WI38 (cell line): ENCODE data around the gene NAALADL1.
A peak's percentile ranks its signal among the peaks of the same experiment; 100 is the strongest.

Experiments used
- H3K4me3 ChIP-seq: 2 replicates; pipeline ENCODE4 v1.5.1; 2011; ENCODE audit warnings: low read depth, mild to moderate bottlenecking, control low read depth, low read length
- TF ChIP-seq, protein P1 (sequence below): IDR thresholded peaks from 2 replicates; pipeline ENCODE4 v1.5.1; 2012; ENCODE audit warnings: low read depth, mild to moderate bottlenecking, control low read depth, low read length

NAALADL1 gene

DNA sequence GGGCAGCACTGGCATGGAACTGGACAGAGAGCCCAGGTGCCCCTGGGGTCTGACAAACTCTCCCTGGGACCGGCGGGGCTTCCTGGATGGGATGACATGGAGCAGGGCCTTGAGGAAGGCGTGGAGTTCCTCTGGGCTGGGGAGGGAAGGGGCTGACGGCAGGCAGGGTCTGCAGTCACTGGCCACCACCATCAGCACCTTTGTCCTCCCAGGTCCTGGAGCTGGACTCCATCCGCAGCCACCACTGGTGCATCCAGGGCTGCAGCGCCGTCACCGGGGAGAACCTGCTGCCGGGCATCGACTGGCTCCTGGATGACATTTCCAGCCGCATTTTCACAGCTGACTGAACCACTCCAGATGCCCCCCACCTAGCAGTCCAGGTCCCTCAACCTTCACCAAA, 36.8 kb downstream of the NAALADL1 start:
- TF ChIP-seq, protein P1, sequence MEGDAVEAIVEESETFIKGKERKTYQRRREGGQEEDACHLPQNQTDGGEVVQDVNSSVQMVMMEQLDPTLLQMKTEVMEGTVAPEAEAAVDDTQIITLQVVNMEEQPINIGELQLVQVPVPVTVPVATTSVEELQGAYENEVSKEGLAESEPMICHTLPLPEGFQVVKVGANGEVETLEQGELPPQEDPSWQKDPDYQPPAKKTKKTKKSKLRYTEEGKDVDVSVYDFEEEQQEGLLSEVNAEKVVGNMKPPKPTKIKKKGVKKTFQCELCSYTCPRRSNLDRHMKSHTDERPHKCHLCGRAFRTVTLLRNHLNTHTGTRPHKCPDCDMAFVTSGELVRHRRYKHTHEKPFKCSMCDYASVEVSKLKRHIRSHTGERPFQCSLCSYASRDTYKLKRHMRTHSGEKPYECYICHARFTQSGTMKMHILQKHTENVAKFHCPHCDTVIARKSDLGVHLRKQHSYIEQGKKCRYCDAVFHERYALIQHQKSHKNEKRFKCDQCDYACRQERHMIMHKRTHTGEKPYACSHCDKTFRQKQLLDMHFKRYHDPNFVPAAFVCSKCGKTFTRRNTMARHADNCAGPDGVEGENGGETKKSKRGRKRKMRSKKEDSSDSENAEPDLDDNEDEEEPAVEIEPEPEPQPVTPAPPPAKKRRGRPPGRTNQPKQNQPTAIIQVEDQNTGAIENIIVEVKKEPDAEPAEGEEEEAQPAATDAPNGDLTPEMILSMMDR: no peak

DNA sequence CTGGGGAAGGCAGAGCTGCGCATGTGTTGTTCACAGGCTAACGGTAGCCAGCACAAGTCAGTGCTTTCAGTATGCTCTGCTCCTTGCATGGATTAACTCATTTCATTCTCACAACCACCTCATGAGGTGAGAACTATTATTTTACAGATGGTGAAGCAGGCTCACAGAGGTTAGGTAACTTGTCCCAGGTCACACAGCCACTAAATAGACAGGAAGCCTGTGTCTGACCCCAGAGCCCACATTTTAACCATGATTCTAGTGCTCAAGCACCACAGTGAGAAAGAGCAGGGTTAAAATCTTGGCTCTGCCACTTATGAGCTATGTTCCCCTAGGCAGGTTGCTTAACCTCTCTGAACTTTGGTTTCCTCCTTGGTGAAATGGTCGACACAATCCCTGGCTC, 37.4 kb downstream of the NAALADL1 start:
- H3K4me3 ChIP-seq: no peak overlapping the region
- TF ChIP-seq, protein P1: no peak

More for the DNA sequence above, 36.8 kb downstream of the NAALADL1 start:
- no peak overlapping the region for H3K4me3 ChIP-seq

DNA sequence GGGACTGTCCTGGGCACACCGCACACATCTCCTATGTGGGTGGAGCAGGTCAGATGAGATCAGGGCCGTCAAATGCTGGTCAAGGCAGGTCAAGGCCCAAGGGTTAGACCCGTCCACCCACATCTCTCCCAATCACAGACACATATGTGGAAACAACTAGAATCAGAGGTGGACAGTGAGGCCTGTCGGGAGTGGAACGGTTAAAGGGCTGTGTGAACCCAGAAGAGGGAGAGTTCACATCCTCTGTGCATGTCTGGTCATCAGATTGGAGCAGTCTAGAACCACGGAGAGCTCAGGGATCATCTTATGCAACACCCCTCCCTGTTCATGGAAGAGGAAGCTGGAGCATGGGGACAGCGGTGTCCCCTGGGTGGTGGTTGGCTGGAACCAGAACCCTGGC, 38.5 kb downstream of the NAALADL1 start:
- H3K4me3 ChIP-seq: no peak overlapping the region
- TF ChIP-seq, protein P1: no peak

DNA sequence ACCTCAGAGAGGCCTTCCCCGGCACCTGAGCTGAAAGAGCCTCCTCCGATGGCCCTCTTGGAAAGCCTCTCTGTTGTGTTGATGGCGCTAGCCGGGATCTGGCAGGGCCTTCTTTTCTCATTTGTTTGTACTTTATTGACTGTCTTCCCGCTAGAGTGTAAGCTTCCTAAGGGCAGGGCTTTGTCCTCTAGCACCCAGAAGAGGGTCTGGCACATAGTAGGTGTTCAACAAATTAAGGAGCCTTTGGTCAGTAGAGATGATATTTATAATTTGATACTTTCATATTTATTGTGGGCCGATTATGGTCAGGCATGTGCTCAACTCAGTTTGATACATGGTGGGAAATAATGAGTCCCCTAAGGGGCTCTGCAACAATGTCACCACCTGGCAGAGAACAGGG, 40.4 kb downstream of the NAALADL1 start:
- H3K4me3 ChIP-seq: no peak overlapping the region
- TF ChIP-seq, protein P1: no peak

DNA sequence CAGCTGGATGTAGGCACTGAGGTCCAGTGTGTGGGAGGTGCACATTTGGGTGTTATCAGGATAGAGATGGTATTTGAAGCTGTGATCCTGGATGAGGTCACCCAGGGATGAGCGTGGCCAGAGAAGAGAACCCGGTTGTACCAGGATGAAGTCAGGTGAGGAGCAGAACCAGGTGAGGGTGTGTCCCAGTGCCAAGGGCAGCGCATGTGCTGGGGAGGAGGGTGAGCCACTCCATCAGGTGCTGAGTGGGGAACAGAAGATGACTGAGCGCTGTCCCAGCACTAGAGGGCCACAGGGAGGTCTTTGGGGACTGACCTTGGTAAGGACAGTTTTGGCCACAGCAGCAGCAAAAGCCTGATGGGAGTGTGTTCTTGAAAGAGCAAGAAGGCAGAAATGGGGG, 41.6 kb downstream of the NAALADL1 start:
- no peak overlapping the region for H3K4me3 ChIP-seq
- TF ChIP-seq, protein P1: no peak

DNA sequence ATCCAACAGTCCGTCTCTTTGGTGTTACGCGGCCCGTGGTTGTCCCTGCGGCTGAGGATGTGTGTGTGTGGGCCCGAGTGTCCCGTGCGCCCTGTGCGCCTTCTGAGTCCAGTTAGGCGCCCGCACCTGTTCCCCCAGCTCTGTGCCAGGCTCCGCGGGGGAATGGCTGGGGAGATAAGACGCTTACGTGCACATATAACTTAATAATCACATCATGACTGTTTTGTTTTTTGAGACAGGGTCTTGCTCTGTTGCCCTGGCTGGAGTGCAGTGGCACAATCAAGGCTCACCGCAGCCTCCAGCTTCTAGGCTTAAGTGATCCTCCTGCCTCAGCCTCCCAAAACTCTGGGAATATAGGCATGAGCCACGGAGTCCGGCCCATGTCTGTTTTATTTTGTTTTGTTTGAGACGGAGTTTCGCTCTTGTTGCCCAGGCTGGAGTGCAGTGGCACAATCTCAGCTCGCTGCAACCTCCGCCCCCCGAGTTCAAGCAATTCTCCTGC, 43.6 kb downstream of the NAALADL1 start:
- TF ChIP-seq, protein P1: no peak

DNA sequence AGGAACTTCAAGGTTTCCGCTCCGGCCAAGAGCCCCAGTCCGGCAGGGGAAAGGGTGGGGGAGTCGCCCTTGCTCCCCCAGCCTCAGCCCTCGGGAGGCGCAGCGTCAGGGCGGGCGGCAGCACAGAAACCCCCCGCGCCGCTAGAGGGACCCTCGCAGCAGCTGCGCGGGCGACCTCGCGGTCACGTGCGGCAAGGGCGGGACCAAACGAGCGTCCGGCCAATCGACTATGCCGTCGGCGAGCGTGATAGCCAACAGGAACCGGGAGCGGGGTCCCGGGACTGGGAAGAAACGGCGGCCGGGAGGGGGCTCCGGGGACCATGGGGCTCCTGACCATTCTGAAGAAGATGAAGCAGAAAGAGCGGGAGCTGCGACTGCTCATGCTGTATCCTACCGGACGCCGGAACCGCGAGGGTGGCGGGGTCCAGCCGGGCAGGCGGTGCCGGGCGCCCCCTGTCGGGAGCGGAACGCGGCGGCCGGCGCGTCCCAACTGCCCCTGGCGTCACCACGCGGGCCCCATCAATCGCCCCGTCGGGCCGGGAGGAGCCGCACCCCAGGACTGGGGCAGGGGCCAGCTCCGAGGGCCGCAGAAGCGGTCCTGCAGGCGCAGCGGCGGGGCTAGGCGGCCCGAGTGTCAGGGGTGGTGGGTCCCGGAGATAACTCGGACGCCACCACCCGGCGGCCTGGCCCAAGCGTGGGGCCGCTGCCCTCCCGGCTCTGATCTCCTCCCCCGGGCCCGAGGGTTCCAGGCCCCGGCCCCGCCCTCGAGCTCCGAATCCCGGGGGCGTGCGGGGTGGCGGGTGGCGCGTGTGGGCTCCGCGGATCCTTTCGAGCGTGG, 44.2 kb downstream of the NAALADL1 start, which contains the start of gene ARL2:
Gene ARL2 (plus strand): TSS at position 273 of the 838 bp plus-strand sequence. CDS start 48 bp downstream, at position 321.
- TF ChIP-seq, protein P1: peak; percentile 70
- H3K4me3 ChIP-seq: peak within 1 kb of the TSS; percentile 78

More for the DNA sequence above, 43.6 kb downstream of the NAALADL1 start:
- H3K4me3 ChIP-seq: peak overlapping the region; percentile 78
